ENCODE measurements around the gene GLI3. TPM values are rescaled to one million over a fixed set of nuclear protein-coding genes. Genes with fewer than 3 reads are reported as not detected.

GLI3 gene
- total RNA-seq, 1 experiment from 2014 or later, result 23.1 TPM

DNA sequence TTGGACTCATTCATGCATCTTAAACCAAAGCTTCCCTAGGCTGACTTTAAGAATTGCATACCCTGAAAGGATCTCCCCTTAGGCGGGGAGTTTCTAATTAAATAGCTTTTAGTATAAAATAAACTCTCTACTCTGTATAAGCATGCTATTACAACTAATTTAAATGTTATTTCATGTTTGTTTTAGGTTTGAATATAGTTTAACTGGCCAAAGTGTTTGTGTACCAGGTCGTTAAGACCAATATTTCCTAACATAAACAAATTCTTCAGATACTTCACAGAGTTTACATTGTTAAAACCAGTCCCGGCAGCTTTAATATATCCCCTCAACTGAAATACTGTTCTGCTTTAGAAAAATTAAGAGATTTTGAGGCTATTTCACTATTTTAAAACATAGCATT, 2.3 kb downstream of the GLI3 start:
- DNase-seq (ENCODE audit: unreplicated experiment), result no peak
- TF ChIP-seq, protein P1, sequence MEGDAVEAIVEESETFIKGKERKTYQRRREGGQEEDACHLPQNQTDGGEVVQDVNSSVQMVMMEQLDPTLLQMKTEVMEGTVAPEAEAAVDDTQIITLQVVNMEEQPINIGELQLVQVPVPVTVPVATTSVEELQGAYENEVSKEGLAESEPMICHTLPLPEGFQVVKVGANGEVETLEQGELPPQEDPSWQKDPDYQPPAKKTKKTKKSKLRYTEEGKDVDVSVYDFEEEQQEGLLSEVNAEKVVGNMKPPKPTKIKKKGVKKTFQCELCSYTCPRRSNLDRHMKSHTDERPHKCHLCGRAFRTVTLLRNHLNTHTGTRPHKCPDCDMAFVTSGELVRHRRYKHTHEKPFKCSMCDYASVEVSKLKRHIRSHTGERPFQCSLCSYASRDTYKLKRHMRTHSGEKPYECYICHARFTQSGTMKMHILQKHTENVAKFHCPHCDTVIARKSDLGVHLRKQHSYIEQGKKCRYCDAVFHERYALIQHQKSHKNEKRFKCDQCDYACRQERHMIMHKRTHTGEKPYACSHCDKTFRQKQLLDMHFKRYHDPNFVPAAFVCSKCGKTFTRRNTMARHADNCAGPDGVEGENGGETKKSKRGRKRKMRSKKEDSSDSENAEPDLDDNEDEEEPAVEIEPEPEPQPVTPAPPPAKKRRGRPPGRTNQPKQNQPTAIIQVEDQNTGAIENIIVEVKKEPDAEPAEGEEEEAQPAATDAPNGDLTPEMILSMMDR (IDR thresholded peaks at IDR 0.05; ENCODE audit: unreplicated experiment), result no peak
- POLR2A ChIA-PET, result interaction anchor here (0.6 to 7.6 kb wide), 21 partner anchors 8 to 455 kb away, joined by 3 to 135 read pairs (median 4); no protein-coding TSS in a partner anchor
- intact Hi-C loops (cut with micrococcal nuclease), result loop anchor here (5.0 to 10.0 kb wide), 4 partner anchors 72 to 600 kb away; no protein-coding TSS in a partner anchor
- CTCF ChIA-PET, result interaction anchor here (0.6 to 4.7 kb wide), 8 partner anchors 30 to 643 kb away, joined by 3 to 41 read pairs (median 3); no protein-coding TSS in a partner anchor
- Mint-ChIP-seq H3K27ac (ENCODE audit: low read depth, unreplicated experiment) (peak overlapping the region; percentile 59), H3K36me3 (ENCODE audit: insufficient read depth, unreplicated experiment) (peaks cover 27% of the 10 kb centered on the region), H3K4me3 (ENCODE audit: unreplicated experiment) (peak overlapping the region; percentile 97), H3K9me3 (ENCODE audit: unreplicated experiment) (no peaks in the 10 kb centered on the region), H3K4me1 (ENCODE audit: insufficient read depth, unreplicated experiment) (peaks cover 54% of the 10 kb centered on the region), H3K27me3 (ENCODE audit: insufficient read depth, unreplicated experiment) (no peaks in the 10 kb centered on the region)
- BruUV-seq (replicated peaks), result TSS peak; percentile 16

DNA sequence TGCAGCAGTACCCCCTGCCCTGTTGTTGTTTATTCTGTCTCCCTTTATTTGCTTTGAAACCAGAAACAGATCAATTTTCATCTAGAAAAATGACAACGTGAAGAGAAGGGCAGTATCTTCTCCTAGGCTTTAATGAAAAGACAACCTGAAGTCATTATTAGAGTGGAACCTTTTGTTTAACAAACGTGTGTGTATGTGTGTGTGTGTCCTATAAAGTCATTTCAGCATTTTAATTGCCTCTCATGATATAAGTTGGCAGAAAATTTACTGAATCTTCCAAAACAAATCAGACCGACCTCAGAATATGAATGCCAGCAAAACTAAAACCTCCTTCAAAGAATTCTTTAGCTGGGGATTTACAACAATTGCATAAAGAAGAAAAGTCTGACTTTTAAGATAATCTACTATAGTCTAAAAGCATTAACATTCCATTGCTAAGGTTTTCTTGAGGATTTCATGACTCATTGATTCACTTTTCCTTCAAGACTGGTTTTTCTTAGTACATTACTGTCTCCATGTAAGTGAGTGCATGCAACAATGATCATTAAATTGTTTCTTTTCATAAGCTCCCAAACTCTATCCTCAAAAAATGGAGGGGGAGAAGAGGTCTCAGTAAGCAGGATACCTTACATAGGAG, 3.2 kb downstream of the GLI3 start:
- CTCF ChIA-PET, result interaction anchor here (0.7 to 4.7 kb wide), 10 partner anchors 12 to 457 kb away, joined by 3 to 41 read pairs (median 3); no protein-coding TSS in a partner anchor
- Mint-ChIP-seq H3K27me3 (ENCODE audit: insufficient read depth, unreplicated experiment) (no peaks in the 10 kb centered on the region), H3K4me3 (ENCODE audit: unreplicated experiment) (peak overlapping the region; percentile 97), H3K4me1 (ENCODE audit: insufficient read depth, unreplicated experiment) (peaks cover 45% of the 10 kb centered on the region), H3K27ac (ENCODE audit: low read depth, unreplicated experiment) (peak overlapping the region; percentile 49), H3K9me3 (ENCODE audit: unreplicated experiment) (no peaks in the 10 kb centered on the region), H3K36me3 (ENCODE audit: insufficient read depth, unreplicated experiment) (peaks cover 25% of the 10 kb centered on the region)
- intact Hi-C loops (cut with micrococcal nuclease), result loop anchor here (2.0 to 10.0 kb wide), 3 partner anchors 41 to 601 kb away; no protein-coding TSS in a partner anchor
- POLR2A ChIA-PET, result interaction anchor here (0.7 to 7.6 kb wide), 25 partner anchors 11 to 457 kb away, joined by 3 to 135 read pairs (median 5); no protein-coding TSS in a partner anchor
- TF ChIP-seq, protein P1 (IDR thresholded peaks at IDR 0.05; ENCODE audit: unreplicated experiment), result no peak
- no TSS peak for BruUV-seq (replicated peaks)
- DNase-seq (ENCODE audit: unreplicated experiment), result no peak

DNA sequence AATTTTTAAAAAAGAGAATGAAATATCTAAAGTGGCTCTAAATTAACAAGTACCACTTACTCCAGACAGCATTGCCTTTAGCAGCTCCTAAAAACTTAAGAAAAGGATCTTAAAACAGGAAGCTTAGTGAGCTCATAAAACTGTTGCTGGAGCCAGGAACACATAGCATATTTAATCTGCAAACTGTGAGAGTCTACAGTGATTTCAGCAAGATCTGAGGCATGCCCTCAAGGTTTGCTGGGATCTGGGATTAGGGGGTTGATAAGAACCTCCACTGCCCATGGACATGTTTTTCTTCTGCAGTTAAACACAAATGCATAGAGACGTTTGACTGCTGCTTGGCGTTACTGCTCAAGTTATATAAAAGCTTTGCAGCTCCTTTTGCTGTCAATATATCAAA, 3.8 kb downstream of the GLI3 start:
- H3K27ac Mint-ChIP-seq (ENCODE audit: low read depth, unreplicated experiment), result peak overlapping the region; percentile 49
- no peaks in the 10 kb centered on the region for H3K9me3 Mint-ChIP-seq (ENCODE audit: unreplicated experiment)
- peaks cover 23% of the 10 kb centered on the region for H3K36me3 Mint-ChIP-seq (ENCODE audit: insufficient read depth, unreplicated experiment)
- no peak for DNase-seq (ENCODE audit: unreplicated experiment)
- intact Hi-C loops (cut with micrococcal nuclease), result loop anchor here (2.0 to 10.0 kb wide), 3 partner anchors 40 to 602 kb away; no protein-coding TSS in a partner anchor
- no peaks in the 10 kb centered on the region for H3K27me3 Mint-ChIP-seq (ENCODE audit: insufficient read depth, unreplicated experiment)
- TF ChIP-seq, protein P1 (IDR thresholded peaks at IDR 0.05; ENCODE audit: unreplicated experiment), result no peak
- BruUV-seq (replicated peaks), result no TSS peak
- ChIA-PET CTCF (interaction anchor here (0.6 to 4.7 kb wide), 13 partner anchors 12 to 458 kb away, joined by 3 to 41 read pairs (median 3); no protein-coding TSS in a partner anchor), POLR2A (interaction anchor here (0.5 to 7.6 kb wide), 35 partner anchors 12 to 699 kb away, joined by 3 to 135 read pairs (median 4); partner anchors contain the start of genes MRPL32 and PSMA2)
- H3K4me3 Mint-ChIP-seq (ENCODE audit: unreplicated experiment), result peak overlapping the region; percentile 41
- peaks cover 38% of the 10 kb centered on the region for H3K4me1 Mint-ChIP-seq (ENCODE audit: insufficient read depth, unreplicated experiment)

DNA sequence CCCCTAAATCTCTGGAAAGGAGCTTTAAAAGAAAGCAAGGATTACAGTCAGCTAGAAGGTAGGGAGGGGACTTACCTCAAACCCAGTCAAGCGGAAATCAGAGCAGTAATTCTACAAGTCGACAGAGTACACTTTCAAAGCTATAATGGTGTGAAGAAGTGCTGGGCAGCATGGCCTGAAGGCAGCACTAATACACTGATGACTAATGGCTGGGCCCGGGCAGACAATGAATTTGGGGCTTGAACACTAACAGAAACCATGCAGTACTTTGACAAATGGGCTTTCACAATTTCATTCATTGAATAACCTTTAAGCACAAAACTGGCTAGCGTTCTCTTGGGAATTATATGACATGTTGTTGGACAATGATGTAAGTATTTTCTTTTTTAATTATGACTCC, 4.7 kb downstream of the GLI3 start:
- Mint-ChIP-seq H3K9me3 (ENCODE audit: unreplicated experiment) (no peaks in the 10 kb centered on the region), H3K36me3 (ENCODE audit: insufficient read depth, unreplicated experiment) (peaks cover 18% of the 10 kb centered on the region), H3K27me3 (ENCODE audit: insufficient read depth, unreplicated experiment) (no peaks in the 10 kb centered on the region), H3K4me1 (ENCODE audit: insufficient read depth, unreplicated experiment) (peaks cover 39% of the 10 kb centered on the region), H3K4me3 (ENCODE audit: unreplicated experiment) (peak overlapping the region; percentile 41), H3K27ac (ENCODE audit: low read depth, unreplicated experiment) (peak overlapping the region; percentile 49)
- TF ChIP-seq, protein P1 (IDR thresholded peaks at IDR 0.05; ENCODE audit: unreplicated experiment), result no peak
- ChIA-PET CTCF (interaction anchor here (0.6 to 4.7 kb wide), 11 partner anchors 9 to 457 kb away, joined by 3 to 41 read pairs (median 4); no protein-coding TSS in a partner anchor), POLR2A (interaction anchor here (0.6 to 7.6 kb wide), 32 partner anchors 11 to 700 kb away, joined by 3 to 135 read pairs (median 4); partner anchors contain the start of genes MRPL32 and PSMA2)
- peak; percentile 95 for DNase-seq (ENCODE audit: unreplicated experiment)
- intact Hi-C loops (cut with micrococcal nuclease), result loop anchor here (2.0 to 10.0 kb wide), 3 partner anchors 39 to 603 kb away; no protein-coding TSS in a partner anchor
- BruUV-seq (replicated peaks), result no TSS peak

Data from MCF 10A (cell line).